NCI-H82 treated with DMSO at 0.1 percent for 48 hours (cell line): ENCODE measurements around the gene RERE.

Experiments used
- DNase-seq: peaks from one replicate; lab custom pipeline; 2025; ENCODE audit not compliant: unreplicated experiment; lab: John Stamatoyannopoulos, UW

Gene RERE

GRCh38 chr1:8487249-8487648 lies 330.2 kb downstream of the RERE start:
- no peak for DNase-seq

- no peak for DNase-seq
Observed at GRCh38 chr1:8486047-8486446, 331.4 kb downstream of the RERE start.

GRCh38 chr1:8483586-8483985 lies 333.9 kb downstream of the RERE start:
- DNase-seq, result no peak

- no peak for DNase-seq
Observed at GRCh38 chr1:8482979-8483381, 334.5 kb downstream of the RERE start.

GRCh38 chr1:8481650-8482380 lies 335.6 kb downstream of the RERE start:
- no peak for DNase-seq

- DNase-seq, result no peak
Observed at GRCh38 chr1:8478566-8478965, 338.9 kb downstream of the RERE start.

- DNase-seq, result no peak
Observed at GRCh38 chr1:8477983-8478362, 339.5 kb downstream of the RERE start.

GRCh38 chr1:8477166-8477982 lies 340.1 kb downstream of the RERE start:
- DNase-seq, result no peak

- DNase-seq, result no peak
Observed at GRCh38 chr1:8476006-8476405, 341.4 kb downstream of the RERE start.

GRCh38 chr1:8474369-8474768 lies 343.1 kb downstream of the RERE start:
- DNase-seq, result no peak

- no peak for DNase-seq
Observed at GRCh38 chr1:8473891-8474300, 343.5 kb downstream of the RERE start.

GRCh38 chr1:8473121-8473875 lies 344.1 kb downstream of the RERE start:
- no peak for DNase-seq

GRCh38 chr1:8472668-8473067 lies 344.8 kb downstream of the RERE start:
- no peak for DNase-seq

GRCh38 chr1:8471451-8471850 lies 346.0 kb downstream of the RERE start:
- DNase-seq, result no peak

GRCh38 chr1:8468751-8469150 lies 348.7 kb downstream of the RERE start:
- DNase-seq, result no peak

GRCh38 chr1:8467308-8467707 lies 350.1 kb downstream of the RERE start:
- no peak for DNase-seq

- DNase-seq, result no peak
Observed at GRCh38 chr1:8465692-8466091, 351.7 kb downstream of the RERE start.

- no peak for DNase-seq
Observed at GRCh38 chr1:8465013-8465412, 352.4 kb downstream of the RERE start.

- DNase-seq, result no peak
Observed at GRCh38 chr1:8464377-8464776, 353.1 kb downstream of the RERE start.

GRCh38 chr1:8463144-8463927 lies 354.1 kb downstream of the RERE start:
- DNase-seq, result no peak

GRCh38 chr1:8462371-8462892 lies 355.0 kb downstream of the RERE start:
- DNase-seq, result no peak
